ENCODE measurements around the gene ITCH. TPM values are rescaled to one million over a fixed set of nuclear protein-coding genes. Genes with fewer than 3 reads are reported as not detected.

ITCH gene
- total RNA-seq, 2 donors from 2014 or later, result 45.4 to 89.2 TPM

DNA sequence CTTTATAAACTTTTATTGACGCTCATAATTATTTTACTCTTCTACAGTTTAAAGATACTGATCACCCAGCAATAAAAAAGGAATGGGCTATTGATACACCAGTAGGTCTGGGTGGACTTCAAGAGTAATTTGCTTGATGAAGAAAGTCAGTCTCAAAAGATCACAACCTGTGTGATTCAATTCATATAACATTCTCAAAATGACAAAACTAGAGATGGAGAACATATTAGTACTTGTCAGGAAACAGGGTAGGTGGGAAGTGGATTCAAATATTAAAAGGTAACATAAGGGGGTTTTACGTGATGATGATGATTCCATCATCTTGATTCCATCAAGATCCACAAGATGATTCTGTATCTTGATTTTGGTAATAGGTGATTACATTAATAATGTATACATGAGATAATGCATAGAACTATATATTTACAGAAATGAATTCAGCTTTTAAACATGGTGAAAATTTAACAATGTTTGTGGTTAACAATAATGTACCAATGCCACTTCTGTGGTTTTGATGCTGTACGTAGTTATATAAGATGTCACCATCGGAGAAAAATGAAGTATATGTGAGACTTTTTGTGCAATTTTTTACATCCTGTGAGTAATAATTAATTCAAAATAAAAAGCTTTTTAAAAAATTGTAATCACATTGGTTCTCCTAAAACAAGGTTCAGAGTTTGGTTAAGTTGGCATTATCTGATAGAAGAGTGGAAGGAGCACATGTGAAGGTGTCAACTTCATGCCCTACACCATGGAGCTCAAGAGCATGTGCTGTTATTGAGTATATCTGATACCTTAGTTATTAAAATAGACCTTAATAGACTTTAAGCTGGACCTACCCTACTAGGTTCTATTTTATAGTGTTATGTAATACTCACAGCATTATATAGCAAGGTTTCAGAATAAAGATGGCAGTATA, 86.9 kb downstream of the ITCH start:
- intact Hi-C loops (cut with DNase I), result no loop called here
- 89% methylated on average over 4 of the region's 4 CpGs for WGBS
- TF ChIP-seq POLR2A (IDR thresholded peaks at IDR 0.05) (no peak), POLR2AphosphoS5 (IDR thresholded peaks at IDR 0.05) (no peak)
- TF ChIP-seq, protein P1, sequence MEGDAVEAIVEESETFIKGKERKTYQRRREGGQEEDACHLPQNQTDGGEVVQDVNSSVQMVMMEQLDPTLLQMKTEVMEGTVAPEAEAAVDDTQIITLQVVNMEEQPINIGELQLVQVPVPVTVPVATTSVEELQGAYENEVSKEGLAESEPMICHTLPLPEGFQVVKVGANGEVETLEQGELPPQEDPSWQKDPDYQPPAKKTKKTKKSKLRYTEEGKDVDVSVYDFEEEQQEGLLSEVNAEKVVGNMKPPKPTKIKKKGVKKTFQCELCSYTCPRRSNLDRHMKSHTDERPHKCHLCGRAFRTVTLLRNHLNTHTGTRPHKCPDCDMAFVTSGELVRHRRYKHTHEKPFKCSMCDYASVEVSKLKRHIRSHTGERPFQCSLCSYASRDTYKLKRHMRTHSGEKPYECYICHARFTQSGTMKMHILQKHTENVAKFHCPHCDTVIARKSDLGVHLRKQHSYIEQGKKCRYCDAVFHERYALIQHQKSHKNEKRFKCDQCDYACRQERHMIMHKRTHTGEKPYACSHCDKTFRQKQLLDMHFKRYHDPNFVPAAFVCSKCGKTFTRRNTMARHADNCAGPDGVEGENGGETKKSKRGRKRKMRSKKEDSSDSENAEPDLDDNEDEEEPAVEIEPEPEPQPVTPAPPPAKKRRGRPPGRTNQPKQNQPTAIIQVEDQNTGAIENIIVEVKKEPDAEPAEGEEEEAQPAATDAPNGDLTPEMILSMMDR (IDR thresholded peaks at IDR 0.05), result no peak
- Histone ChIP-seq H3K4me1 (replicated peaks) (no peaks in the 10 kb centered on the region), H3K4me3 (no peak overlapping the region), H3K36me3 (peaks cover 0 to 4% of the 10 kb centered on the region in 2 donors), H3K27me3 (replicated peaks; ENCODE audit: insufficient read depth) (no peaks in the 10 kb centered on the region), H3K9me3 (no peaks in the 10 kb centered on the region), H3K27ac (no peak overlapping the region)
- DNase-seq (ENCODE audit: low spot score), result no peak

DNA sequence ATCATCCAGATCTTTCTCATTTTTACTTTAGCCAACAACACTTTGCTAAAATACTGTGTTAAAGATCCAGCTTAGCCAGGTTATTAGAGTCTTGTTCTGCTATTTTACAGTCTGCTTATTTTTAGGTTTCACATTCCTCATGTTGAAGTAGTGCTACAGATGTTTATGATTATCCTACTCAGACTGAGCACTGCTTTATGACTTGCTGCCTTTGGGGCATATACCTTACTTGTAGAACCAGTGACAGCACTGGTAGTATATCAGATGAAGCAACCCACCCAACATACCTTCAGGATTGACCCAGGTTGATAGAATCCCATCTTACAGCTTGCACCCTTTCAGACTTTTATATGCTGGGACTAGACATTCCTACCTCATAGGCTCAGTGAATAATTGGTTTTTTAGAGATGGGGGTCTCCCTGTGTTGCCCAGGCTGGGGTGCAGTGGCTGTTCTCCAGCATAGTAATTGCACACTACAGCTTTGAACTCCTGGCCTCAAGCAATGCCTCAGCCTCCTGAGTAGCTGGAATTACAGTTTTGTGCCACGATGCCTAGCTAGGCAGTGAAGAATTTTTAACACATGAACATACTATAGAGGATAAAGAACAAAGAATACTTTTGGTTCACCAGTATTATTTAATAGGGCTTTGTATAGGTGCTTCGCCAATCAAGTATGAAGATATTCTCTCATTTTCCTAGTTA, 89.4 kb downstream of the ITCH start:
- WGBS, result 79% methylated on average over 2 of the region's 2 CpGs
- TF ChIP-seq, protein P1 (IDR thresholded peaks at IDR 0.05), result no peak
- TF ChIP-seq POLR2A (IDR thresholded peaks at IDR 0.05) (no peak), POLR2AphosphoS5 (IDR thresholded peaks at IDR 0.05) (no peak)
- H3K27ac ChIP-seq, result no peak overlapping the region
- no peaks in the 10 kb centered on the region for H3K9me3 ChIP-seq
- no peaks in the 10 kb centered on the region for H3K27me3 ChIP-seq (replicated peaks; ENCODE audit: insufficient read depth)
- H3K4me3 ChIP-seq, result no peak overlapping the region
- H3K4me1 ChIP-seq (replicated peaks), result no peaks in the 10 kb centered on the region
- H3K36me3 ChIP-seq, result peaks cover 0 to 4% of the 10 kb centered on the region in 2 donors
- intact Hi-C loops (cut with DNase I), result no loop called here
- DNase-seq (ENCODE audit: low spot score), result no peak

GRCh38 chr20:34458631-34459030, 95.6 kb downstream of the ITCH start:
- no peak for DNase-seq (ENCODE audit: low spot score)
- Histone ChIP-seq H3K36me3 (no peaks in the 10 kb centered on the region), H3K9me3 (no peaks in the 10 kb centered on the region), H3K4me1 (replicated peaks) (no peaks in the 10 kb centered on the region), H3K4me3 (no peak overlapping the region), H3K27me3 (replicated peaks; ENCODE audit: insufficient read depth) (no peaks in the 10 kb centered on the region), H3K27ac (no peak overlapping the region)
- intact Hi-C loops (cut with DNase I), result no loop called here
- WGBS, result 71% methylated on average over 3 of the region's 3 CpGs
- TF ChIP-seq POLR2AphosphoS5 (IDR thresholded peaks at IDR 0.05), result no peak

DNA sequence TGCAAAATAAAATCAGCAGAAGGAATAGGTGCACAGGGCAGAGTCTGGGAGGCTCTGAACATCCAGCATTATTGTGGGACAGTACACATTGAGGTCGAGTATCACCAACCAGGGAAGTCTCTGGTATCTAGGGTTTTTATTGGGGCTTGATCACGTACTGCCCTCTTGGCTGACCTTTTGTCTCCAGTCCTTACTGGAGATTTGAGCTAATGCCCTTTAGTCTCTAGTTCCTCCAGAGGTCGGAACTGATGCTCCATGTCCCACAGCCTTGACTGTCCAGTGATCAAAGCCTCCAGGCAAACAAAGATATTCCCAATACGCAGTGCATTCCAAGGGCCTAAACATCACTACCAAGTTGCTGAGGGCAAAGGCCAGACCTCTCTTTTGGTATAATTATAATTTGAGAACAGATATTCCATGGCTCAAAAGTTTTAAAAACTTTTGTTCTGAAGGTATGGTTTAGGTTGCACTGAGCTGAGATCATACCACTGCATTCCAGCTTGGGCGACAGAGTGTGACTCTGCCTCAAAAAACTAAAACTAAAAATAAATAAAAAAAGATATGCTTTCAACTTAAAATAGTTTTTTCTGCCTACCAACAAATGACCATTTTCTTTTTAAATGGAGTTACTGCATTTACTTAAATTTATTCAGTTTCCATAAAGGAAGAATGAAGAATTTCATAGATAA, 96.3 kb downstream of the ITCH start:
- TF ChIP-seq POLR2AphosphoS5 (IDR thresholded peaks at IDR 0.05) (no peak), POLR2A (IDR thresholded peaks at IDR 0.05) (no peak)
- TF ChIP-seq, protein P1 (IDR thresholded peaks at IDR 0.05), result no peak
- intact Hi-C loops (cut with DNase I), result no loop called here
- 83% methylated on average over 5 of the region's 5 CpGs for WGBS
- Histone ChIP-seq H3K27ac (no peak overlapping the region), H3K4me3 (no peak overlapping the region), H3K27me3 (replicated peaks; ENCODE audit: insufficient read depth) (no peaks in the 10 kb centered on the region), H3K36me3 (no peaks in the 10 kb centered on the region), H3K9me3 (no peaks in the 10 kb centered on the region), H3K4me1 (replicated peaks) (no peaks in the 10 kb centered on the region)
- no peak for DNase-seq (ENCODE audit: low spot score)

- no peaks in the 10 kb centered on the region for H3K9me3 ChIP-seq
- no peak overlapping the region for H3K27ac ChIP-seq
- H3K27me3 ChIP-seq (replicated peaks; ENCODE audit: insufficient read depth), result no peaks in the 10 kb centered on the region
- H3K4me3 ChIP-seq, result no peak overlapping the region
- no peaks in the 10 kb centered on the region for H3K4me1 ChIP-seq (replicated peaks)
- TF ChIP-seq, protein P1 (IDR thresholded peaks at IDR 0.05), result no peak
- TF ChIP-seq POLR2AphosphoS5 (IDR thresholded peaks at IDR 0.05) (no peak), POLR2A (IDR thresholded peaks at IDR 0.05) (no peak)
- intact Hi-C loops (cut with DNase I), result no loop called here
- H3K36me3 ChIP-seq, result no peaks in the 10 kb centered on the region
- 69% methylated on average over 2 of the region's 2 CpGs for WGBS
- DNase-seq (ENCODE audit: low spot score), result no peak
These were observed 98.7 kb downstream of the ITCH start for GRCh38 chr20:34461779-34462087.

Measured in prostate gland (tissue), 2 donors.